GM21529 (cell line): ENCODE results near the gene BRAT1.

ENCODE experiments used
- ATAC-seq: cut with Tn5 transposase; IDR thresholded peaks from one replicate; pipeline ENCODE4 v1.9.1; 2021; ENCODE audit not compliant: unreplicated experiment

BRAT1 gene

DNA sequence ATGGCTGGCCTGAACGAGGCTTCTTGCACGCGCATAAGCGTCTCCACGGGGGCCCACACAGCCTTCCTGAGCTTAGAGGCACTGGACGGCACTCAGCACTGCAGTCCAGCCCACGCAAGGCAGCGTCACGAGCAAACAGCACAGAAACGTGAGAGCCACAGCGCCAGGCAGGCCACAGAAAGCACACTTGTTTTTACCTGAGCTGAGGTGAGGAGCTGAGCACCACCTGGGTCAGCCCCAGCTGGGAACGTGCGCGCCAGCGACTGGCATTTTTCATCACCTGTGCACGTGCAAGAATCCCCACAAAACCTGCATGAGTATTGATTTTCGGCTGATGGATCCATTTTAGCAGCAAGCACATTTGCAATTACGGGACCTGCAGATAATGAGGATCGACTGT lies 30.1 kb upstream of the BRAT1 start:
- no peak for ATAC-seq

DNA sequence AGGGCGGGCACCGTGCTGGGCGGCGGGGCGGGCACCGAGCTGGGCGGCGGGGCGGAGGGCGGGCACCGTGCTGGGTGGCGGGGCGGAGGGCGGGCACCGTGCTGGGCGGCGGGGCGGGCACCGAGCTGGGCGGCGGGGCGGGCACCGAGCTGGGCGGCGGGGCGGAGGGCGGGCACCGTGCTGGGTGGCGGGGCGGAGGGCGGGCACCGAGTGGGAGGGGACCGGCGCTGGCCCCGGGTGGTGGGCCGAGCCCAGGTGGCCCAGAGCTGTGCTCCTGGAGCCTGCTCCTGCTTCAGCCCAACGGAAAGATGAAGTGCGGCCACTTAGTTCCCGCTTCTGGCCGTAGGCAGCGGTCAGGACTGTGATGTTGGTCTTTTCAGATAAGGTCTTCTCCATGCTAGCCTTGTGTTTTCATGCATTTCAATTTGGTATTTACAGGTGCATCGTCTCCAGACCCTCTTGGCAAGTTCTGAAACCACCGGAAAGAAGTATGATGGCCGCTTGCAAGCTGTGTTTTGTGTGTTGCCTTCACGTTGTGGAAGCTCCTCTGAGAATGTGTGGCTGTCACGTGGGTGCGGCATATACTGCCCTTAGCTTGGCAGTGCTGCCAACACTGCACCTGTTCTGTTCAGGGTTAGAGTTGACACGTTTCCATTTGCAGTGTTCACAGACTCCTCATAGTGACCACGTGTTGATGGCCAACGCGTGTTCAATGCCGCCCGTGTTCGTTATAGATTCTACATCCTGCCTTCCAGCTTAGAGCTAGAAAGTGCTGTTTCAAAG lies 28.7 kb upstream of the BRAT1 start:
- ATAC-seq: no peak

DNA sequence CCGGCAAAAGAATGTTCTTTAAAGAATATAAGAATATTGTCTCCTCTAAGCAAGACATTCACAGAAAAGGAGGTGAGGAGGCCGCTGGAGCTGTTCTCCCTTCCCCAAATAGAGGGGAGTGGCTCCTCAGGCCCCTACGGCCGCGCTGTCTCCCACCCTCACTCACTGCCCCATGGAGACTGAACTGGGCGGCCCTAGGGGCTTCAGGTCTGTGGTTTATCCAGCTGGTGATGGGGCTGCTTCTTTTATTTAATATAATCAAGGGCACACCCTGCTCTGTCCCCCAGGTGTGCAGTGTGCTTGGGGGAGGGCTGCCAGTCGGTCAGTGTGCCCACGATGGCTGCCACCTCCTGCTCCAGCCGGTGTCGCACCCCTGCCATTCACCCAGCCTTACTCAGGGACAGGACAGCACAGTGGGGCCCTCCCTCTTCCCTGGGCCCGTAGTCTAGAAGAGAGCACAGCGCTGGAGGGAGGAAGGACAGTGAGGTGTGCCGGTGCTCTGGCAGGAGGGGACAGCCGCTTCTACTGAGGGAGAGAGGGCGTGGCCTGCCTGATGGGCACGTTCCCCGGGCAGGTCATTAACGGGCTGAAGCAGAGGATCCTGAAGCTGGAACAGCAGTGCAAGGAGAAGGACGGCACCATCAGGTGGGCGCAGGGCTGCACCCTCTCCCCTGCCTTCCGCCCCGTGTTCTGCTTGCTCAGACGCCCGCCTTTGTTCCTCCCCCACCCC lies 26.8 kb upstream of the BRAT1 start:
- ATAC-seq: no peak

DNA sequence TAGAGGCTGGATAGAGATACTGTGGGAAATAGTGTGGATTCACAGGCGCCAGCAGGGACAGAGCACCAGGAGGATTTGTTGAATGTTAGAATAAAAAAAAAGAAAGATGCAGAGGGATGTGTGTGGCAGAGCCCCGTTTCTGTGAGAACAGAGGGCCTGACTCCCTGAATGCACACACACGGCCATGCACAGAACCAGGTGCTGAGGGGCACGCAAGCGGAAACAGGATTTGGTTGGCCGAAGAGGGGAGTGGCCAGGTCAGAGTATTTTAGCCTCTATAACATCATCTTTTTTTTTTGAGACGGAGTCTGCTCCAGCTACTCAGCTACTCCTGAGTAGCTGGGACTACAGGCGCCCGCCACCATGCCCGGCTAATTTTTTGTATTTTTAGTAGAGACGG lies 25.3 kb upstream of the BRAT1 start:
- no peak for ATAC-seq

DNA sequence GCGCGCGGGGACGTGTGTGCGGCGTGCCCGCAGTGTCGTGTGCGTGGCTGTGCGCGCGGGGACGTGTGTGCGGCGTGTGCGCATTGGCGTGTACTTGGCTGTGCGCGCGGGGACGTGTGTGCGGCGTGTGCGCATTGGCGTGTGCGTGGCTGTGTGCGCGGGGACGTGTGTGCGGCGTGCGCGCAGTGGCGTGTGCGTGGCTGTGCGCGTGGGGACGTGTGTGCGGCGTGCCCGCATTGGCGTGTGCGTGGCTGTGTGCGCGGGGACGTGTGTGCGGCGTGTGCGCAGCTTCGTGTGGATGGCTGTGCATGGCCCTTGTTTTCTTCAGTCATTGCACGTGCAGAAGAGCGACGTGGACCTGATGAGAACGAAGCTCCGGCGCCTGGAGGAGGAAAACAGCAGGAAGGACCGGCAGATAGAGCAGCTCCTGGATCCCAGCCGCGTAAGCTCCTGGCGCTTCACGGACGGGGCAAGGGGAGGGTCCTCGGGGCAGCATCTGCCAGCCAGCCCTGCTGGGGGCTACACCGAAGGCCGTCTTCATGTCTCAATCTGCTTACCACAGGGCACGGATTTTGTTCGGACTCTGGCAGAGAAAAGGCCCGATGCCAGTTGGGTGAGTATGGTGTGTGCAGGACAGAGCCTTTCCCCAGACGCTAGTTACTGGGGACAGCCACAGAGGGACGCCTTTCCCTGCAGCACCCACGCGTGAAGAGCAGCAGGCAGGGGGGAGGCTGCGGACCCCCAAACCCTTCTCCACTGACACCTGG lies 22.8 kb upstream of the BRAT1 start:
- ATAC-seq: no peak

DNA sequence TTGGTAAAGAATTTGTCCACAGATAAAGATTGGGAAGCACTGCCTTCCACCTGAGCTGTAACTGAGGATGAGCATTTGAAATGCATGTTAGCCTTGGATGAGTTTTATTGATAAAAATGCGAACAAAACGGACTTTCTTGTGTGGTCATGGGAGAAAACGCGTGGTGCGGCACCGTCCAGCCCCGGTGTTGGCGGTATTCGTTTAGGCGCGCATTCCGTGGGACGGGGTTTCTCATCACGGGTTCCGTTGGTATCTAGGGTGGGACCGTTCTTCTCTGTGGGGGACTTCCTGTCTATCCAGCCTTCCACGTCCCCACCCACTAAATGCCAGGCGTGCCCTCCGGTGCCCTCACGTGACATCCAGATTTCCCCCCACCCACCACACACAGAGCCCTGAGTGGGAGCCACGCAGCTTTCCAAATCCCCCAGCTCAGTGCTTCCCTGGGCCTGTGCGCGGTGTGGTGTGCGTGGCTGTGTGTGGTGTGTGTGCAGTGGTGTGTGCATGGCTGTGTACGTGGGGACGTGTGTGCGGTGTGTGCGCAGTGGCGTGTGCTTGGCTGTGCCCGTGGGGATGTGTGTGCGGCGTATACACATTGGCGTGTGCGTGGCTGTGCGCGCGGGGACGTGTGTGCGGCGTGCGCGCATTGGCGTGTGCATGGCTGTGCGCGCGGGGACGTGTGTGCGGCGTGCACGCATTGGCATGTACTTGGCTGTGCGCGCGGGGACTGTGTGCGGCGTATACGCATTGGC lies 21.6 kb upstream of the BRAT1 start:
- no peak for ATAC-seq

DNA sequence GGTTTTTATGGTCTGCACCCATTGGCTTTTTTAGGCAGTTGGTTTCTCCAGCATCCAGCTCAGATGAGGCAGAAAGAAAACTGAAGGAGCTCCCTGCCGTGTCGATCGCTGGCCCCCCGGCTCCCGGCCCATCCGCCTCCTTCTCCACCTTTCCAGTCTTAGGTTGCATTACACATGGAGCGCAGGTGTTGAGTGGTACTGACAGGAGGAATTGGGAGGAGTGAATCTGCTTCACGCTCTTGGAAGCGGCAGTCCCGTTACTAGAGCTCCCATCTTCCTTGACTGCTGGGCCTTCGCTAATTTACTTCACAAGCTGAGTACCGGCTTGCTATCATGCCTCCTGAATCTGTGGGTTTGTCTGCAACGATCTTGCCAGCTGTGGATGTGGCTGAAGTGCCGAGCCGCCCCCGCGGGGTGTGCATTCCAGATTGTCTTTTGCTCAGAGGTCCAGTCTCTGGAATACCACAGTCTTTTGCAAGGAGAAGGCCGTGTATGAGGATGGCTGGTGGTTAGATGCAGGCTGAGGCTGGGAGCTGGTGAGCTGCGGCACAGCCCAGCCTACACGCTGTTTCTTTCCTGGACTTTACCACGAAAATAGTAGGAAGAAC lies 20.5 kb upstream of the BRAT1 start:
- ATAC-seq: no peak

DNA sequence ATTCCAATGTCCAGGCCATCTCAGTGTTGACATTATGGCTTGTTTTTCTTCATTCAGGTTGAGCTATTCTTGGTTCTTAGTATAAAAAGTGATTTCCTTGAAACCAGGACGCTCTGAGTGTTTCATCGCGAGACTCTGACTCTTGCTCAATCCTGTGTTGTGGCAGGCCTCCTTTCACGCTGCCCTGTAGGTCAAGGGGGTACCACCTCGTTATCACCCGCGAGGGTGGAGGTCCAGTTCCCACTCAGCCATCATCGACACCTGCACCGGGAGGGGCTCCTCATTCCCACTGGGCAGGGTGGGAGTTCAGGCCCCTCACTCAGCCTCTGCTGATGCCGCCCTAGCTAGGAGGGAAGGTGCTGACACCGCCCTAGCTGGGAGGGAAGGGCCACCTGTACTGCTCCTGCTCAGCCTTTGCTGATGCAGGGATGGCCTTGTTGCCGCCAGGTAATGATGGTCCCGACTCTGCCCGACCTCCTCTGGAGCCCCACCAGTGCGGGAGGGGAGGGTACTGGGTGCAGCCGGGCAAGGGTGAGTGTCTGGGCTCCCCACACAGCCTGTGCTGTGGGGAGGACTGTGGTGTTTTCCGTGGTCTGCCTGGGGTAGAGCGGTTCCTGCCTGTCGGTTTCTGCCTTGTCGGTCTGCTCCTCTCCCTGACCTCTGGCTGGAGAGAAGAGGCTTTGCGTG lies 19.9 kb upstream of the BRAT1 start:
- no peak for ATAC-seq

DNA sequence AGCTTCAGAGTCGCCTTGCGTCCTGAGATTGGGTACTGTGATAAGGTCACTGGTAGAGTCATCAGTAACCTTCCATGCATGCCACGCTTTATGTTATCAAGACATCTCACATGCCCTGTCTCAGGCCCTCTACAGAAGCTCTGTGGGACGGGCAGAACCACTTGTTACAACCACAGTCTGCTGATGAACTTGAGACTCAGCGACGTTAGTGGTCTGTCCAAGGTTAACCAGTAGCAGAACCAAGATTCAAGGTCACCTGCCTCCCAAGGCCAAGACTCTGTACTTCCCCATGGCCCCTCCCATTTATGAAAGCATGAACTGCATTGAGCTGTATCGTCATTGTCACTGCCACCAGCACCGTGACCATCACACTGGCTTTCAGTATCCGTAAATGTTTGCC lies 18.4 kb upstream of the BRAT1 start:
- ATAC-seq: no peak

DNA sequence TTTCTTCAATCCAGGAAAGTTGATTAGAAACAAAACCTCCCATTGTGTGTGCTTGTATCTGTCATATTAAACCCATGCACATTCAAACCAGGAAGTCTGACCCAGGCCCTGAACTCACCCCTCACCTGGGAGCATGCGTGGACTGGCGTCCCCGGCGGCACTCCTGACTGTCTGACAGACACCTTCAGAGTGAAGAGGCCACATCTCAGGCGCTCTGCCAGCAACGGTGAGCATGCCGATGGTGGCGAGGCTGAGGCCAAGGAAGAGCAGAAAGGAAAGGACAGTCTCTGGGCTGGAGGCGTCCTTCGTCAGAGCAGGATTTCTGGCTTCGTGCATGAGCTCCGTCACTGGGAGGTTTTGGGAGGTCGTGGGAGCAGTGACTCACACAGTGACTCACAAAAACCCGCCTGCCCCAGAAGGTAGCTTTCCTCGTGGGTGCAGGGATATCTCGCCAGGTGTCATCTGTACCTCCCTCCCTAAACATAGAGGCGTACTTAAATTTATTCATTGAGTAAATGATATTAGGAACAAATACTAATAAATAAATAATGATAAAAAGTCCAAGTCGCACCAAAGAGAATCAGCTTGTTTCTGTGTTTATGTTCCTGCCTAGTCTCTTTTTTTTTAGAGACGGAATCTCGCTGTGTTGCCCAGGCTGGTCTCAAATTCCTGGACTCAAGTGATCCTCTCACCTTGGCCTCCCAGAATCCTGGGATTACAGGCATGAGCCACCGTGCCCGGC lies 16.9 kb upstream of the BRAT1 start:
- ATAC-seq: no peak

DNA sequence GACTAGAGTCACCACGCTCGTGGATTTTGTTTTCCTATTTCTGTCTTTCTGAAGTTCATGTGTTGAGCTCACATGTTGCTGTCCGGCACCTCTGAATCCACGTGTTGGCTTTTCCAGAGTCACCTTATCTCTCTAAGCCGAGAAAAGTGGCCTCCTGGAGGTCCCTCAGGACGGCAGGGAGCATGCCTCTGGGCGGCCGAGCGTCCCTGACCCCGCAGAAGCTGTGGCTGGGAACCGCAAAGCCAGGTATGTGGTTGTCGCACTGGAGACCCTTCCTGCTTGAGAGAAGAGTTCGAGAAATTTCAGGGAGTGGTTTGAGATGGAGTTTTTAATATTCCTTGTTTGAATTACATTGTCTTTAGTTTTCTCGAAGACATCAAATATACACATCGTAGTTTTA lies 16.1 kb upstream of the BRAT1 start:
- ATAC-seq: no peak

DNA sequence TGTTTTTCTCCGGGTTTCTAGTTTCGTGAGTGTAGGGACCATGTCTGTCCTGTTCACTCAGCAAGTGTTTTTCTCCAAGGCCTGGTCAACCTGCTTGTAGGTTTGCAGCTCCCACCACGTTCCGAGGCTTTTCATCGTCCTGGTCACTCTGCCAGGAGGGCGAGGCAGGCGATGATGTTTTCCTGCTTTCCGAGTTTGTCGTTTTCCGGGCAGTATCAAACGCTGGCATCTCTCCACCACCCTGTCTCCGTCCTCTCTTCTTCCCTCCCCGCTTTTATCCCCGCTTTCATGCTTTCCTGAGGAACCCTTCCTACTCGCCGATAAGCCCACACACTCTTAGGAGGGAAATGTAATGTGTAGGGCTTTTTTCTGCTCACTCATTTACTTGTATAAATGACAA lies 14.7 kb upstream of the BRAT1 start:
- no peak for ATAC-seq

DNA sequence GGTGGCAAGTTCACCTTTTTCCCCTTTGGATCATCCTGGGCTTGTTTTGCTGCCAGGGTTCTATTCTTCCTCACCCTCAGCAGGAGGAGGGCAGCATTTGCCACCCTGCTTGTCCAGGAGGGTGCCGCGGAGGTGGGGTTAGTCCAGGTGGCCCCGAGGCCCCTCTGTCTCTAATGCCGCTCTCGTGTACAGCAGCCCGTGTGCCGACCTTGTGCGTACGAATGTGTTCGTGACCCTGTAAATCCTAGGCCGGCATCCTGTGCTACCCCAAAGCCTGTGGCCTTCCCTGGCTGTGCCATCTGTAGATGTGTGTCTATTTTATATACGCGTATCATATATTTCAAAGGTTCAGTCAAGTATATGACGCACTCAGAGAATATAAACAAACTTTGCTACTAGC lies 14.1 kb upstream of the BRAT1 start:
- no peak for ATAC-seq

DNA sequence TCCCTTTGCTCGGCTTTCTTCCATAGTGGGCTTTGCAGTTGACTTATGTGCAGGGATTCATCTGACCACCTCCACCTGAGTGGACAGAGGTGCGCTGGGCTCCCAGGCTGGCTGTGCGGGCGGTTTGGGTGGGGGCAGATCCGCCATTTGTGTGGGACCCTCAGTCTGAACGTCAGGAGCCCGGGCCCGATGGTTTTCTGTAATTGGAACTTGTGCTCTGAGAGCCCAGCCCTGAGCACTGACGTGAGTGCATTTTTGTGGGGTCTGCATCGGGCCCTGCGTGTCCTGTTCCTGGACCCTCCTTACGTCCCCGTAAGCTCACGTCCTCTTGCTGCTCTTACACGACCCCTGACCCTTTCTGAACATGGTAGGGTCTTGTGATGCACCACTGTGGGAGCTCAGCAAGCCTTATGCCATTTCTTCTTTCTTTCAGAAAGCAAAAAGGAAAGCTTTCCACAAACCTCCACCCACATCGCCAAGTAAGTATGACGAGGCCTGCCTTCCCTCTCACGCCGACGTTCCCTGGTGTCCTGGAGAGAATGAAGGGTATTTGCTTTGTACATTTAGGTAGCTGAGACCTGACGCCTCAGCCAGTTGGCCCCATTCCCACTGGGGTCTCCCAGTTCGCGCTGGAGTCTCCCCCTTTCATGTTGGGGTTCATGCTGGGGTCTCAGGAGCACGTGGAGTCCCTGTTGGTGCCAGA lies 13.3 kb upstream of the BRAT1 start:
- ATAC-seq: no peak

DNA sequence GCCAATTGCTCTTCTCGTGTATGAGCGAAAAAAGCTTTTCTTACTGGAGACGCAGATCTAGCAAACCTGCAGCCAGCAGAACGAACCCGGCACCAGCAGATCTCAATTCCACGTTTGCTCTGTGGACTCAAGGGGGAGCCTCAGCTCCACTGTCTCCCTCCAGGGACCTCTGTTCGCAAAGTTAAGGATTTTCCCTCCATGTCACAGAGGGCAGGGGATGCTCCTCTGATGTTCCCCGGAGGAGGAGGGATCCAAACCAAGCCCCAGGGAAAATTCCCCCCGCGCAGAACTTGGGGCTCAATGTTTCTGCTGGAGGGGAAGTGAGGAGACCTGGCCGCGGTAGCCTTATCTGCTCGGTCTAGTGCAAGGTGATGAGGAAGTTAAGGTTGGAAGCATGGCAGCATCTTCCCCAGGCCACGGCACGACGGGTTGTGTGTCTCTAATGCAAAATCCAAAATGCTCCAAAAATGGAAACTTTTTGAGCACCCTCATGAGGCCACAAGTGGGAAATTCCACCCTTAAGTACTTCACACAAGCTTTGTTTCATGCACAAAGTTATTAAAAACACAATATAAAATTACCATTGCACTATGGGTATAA lies 12.5 kb upstream of the BRAT1 start:
- no peak for ATAC-seq

DNA sequence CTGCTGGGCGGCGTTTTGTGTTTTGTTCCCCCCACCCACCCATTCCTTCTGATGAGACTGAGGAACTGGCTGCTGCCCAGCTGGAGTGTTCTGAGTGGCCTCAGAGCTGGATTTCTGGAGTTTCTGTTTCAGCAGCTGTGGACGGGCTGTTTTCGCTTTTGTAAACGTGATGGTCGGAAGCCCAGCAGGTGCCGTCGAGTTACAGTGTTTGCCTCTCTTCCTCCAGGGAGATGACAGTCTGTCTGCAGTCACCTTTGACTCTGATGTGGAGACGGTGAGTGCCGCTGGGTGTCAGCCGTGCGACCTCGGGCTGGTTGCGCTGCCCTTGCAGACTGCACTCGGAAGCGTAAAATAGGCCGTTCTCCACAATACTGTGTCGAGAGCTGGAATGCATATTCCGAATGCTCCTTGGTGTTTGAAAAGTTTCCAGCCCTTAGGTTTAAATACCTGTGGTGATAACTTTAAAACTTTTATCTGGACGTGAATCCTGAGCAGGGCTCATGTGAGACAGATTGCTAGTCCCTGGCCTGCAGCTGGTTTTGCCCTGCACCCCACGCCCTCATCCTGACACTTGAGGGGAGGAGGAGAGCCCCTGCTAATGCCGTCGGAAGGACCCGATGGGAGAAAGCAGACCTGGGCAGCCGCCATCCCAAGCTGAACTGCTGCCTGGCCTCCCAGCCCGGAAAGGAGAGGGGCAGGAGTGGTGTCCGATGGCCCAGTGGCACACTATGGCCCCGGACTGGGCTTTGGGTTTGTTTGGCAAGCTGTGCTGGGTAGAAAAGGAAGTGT lies 11.8 kb upstream of the BRAT1 start:
- ATAC-seq: peak; percentile 94

DNA sequence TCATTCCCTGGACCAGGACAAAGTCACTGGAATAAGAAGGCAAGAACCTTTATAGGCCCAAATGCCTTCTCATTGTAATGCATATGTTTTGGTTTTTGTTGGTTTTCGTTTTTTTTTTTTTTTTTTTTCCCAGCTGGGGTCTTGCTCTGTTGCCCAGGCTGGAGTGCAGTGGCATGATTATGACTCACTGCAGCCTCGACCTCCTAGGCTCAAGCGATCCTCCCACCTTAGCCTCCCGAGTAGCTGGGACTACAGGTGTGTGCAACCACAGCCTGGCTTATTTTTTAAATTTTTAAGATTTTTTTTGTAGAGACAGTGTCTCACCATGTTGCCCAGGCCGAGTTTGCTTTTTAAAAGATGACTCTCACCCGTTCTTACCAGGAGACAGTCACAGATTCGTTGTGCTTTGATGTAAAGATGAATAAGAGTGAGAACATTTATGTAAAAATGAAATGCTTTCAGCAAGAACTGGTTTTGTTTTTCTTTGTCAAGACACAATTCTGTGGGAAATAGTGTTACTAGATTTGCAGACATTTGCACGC lies 11.1 kb upstream of the BRAT1 start:
- no peak for ATAC-seq
